Body of pancreas (tissue), 4 donors: Measurements from ENCODE around the gene ZNF624. TPM values are rescaled to one million over a fixed set of nuclear protein-coding genes. Genes with fewer than 3 reads are reported as not detected.
A peak's percentile ranks its signal among the peaks of the same experiment; 100 is the strongest.
"Not testable (repeated sequence)": the region's sequence is repeated elsewhere in the genome, so short reads cannot be mapped to it uniquely, and the experiment has no call there.

Experiments used
- ATAC-seq: fragments of 150-250 bp; one replicate; pipeline ENCODE4 v1.9.1; 2016
- DNase-seq, 4 donors: peaks; one replicate each; pipeline ENCODE4 v3.0.0-alpha.2; 2019
- H3K27ac ChIP-seq, 4 donors: fragments of 200-600 bp; sonication (generic); 1 replicate in 3 of 4; 2 replicates in 1 of 4; pipeline versions ENCODE4 v1.5.1 to v1.6.1; 2016 to 2019; ENCODE audit warnings: mild to moderate bottlenecking in 1 of 4, mixed read lengths in 1 of 4, moderate library complexity in 1 of 4
- H3K27me3 ChIP-seq, 2 donors: fragments of 200-600 bp; sonication (generic); one replicate each; pipeline ENCODE4 v1.6.0; 2016; ENCODE audit warnings: mild to moderate bottlenecking in 1 of 2
- H3K36me3 ChIP-seq, 2 donors: fragments of 200-600 bp; sonication (generic); replicated peaks in 1 of 2; 2 replicates each; pipeline ENCODE4 v1.5.1; 2016; ENCODE audit warnings: low read depth in 2 of 2; ENCODE audit not compliant: insufficient read depth in 1 of 2
- H3K4me1 ChIP-seq: fragments of 200-600 bp; sonication (generic); one replicate; pipeline ENCODE4 v1.6.0; 2016
- H3K4me3 ChIP-seq, 2 donors: fragments of 200-600 bp; sonication (generic); 1 replicate in 1 of 2; 2 replicates in 1 of 2; pipeline ENCODE4 v1.5.1; 2016 to 2019
- H3K9me3 ChIP-seq, 3 donors: fragments of 200-600 bp; sonication (generic); 1 replicate in 2 of 3; 2 replicates in 1 of 3; pipeline ENCODE4 v1.5.1; 2016
- CTCF ChIP-seq, 7 experiments: fragments of 450-650 bp in 4 of 7; fragments of 200-600 bp in 3 of 7; sonication (generic) in 3 of 7; IDR thresholded peaks; one replicate each; pipeline ENCODE4 v1.5.1; 2016 to 2019; ENCODE audit warnings: antibody characterized with exemption in 7 of 7
- POLR2A ChIP-seq, 3 donors: fragments of 450-650 bp; IDR thresholded peaks; one replicate each; pipeline ENCODE4 v1.6.1; 2016; ENCODE audit warnings: antibody characterized with exemption in 3 of 3, mild to moderate bottlenecking in 2 of 3
- WGBS, 2 donors: methylation state at CpG; one replicate each; pipeline ENCODE4 v1.1.5; 2017; 5-methylcytosine and 5-hydroxymethylcytosine counted together
- intact Hi-C: fragments of 100-400 bp; cut with DNase I; formaldehyde crosslinking; loops from one replicate; pipeline ENCODE4 v1.15.1; 2023
- total RNA-seq, 2 donors: library from RNA; depleted of rRNA; stranded (reverse); fragments of >200 nt; gene quantifications; one replicate each; pipeline ENCODE4 v1.1.0, GENCODE V29; 2016

ZNF624 gene
- under 1 TPM in 1 of 2 donors, not detected in 1; 0.52 TPM for total RNA-seq

- WGBS, 2 donors = 0% methylated on average over 18 to 55 of the region's 55 CpGs
- intact Hi-C loops = no loop called here
Measured at GRCh38 chr17:16653367-16654041, at the start of gene ZNF624. TSS of gene ZNF624 (minus strand) at chr17:16653850.

GRCh38 chr17:16697603-16698002 lies 44.0 kb upstream of the ZNF624 start:
- H3K4me1 ChIP-seq, H3K27ac ChIP-seq, H3K36me3 ChIP-seq, H3K27me3 ChIP-seq, ATAC-seq, intact Hi-C loops, H3K4me3 ChIP-seq, H3K9me3 ChIP-seq, DNase-seq: not testable (repeated sequence)
- WGBS, 2 donors = 80 to 84% methylated on average over 5 of the region's 5 CpGs

More at GRCh38 chr17:16653367-16654041, at the start of gene ZNF624:
- Histone ChIP-seq H3K9me3 (no peaks in the 10 kb centered on the region), H3K4me3 (peak within 1 kb of the TSS; percentile 19 to 33), H3K27me3 (no peaks in the 10 kb centered on the region), H3K36me3 (no peaks in the 10 kb centered on the region), H3K4me1 (peaks cover 5% of the 10 kb centered on the region), H3K27ac (peak within 1 kb of the TSS; percentile 91 to 95 (median 94))
- peak; percentile 94 to 96 (median 95) for TF ChIP-seq POLR2A (IDR thresholded peaks at IDR 0.05)
- TF ChIP-seq CTCF (IDR thresholded peaks at IDR 0.05) = peak in 2 of 7 experiments; percentile 30 to 31
- DNase-seq (peak; percentile 98 to 100 (median 99)), ATAC-seq (peak; percentile 96)

- intact Hi-C loops, H3K36me3 ChIP-seq, H3K4me3 ChIP-seq, H3K27ac ChIP-seq, H3K9me3 ChIP-seq, H3K4me1 ChIP-seq, H3K27me3 ChIP-seq, DNase-seq: not testable (repeated sequence)
- 60 to 87% methylated on average over 26 to 30 of the region's 30 CpGs for WGBS, 2 donors
- peak; percentile 6 for ATAC-seq
Measured at GRCh38 chr17:16690447-16690846, 36.8 kb upstream of the ZNF624 start.

GRCh38 chr17:16689731-16690281 lies 36.2 kb upstream of the ZNF624 start, which contains the start of gene CCDC144A:
TSS of gene CCDC144A (plus strand) at chr17:16690241. CDS start at chr17:16690401, 160 bp downstream.
- H3K9me3 ChIP-seq, H3K36me3 ChIP-seq, H3K27ac ChIP-seq, H3K4me3 ChIP-seq, H3K27me3 ChIP-seq, intact Hi-C loops, H3K4me1 ChIP-seq: not testable (repeated sequence)
- TF ChIP-seq CTCF (IDR thresholded peaks at IDR 0.05) (peak; percentile 27 to 97 (median 69)), POLR2A (IDR thresholded peaks at IDR 0.05) (peak in 1 of 3 donors; percentile 42)
- DNase-seq (peak; percentile 14 to 86 (median 50)), ATAC-seq (peak; percentile 42)
- WGBS, 2 donors = 47% methylated on average over 33 of the region's 33 CpGs; no CpG with 5 or more reads in 1 of the 2 donors

- intact Hi-C loops, H3K4me1 ChIP-seq, H3K36me3 ChIP-seq, DNase-seq, ATAC-seq, H3K9me3 ChIP-seq, H3K27me3 ChIP-seq, H3K27ac ChIP-seq, H3K4me3 ChIP-seq: not testable (repeated sequence)
- 42 to 53% methylated on average over 5 of the region's 5 CpGs for WGBS, 2 donors
Measured at GRCh38 chr17:16687151-16687550, 33.5 kb upstream of the ZNF624 start.

GRCh38 chr17:16686019-16686418 lies 32.4 kb upstream of the ZNF624 start:
- H3K4me3 ChIP-seq, H3K4me1 ChIP-seq, H3K27me3 ChIP-seq, intact Hi-C loops, ATAC-seq, DNase-seq, H3K36me3 ChIP-seq, H3K9me3 ChIP-seq, H3K27ac ChIP-seq: not testable (repeated sequence)
- 90 to 92% methylated on average over 4 of the region's 4 CpGs for WGBS, 2 donors

- intact Hi-C loops, H3K4me3 ChIP-seq, H3K27ac ChIP-seq, H3K27me3 ChIP-seq, ATAC-seq, H3K9me3 ChIP-seq, DNase-seq, H3K4me1 ChIP-seq, H3K36me3 ChIP-seq: not testable (repeated sequence)
- 38 to 54% methylated on average over 44 of the region's 44 CpGs for WGBS, 2 donors
Measured at GRCh38 chr17:16683290-16684138, 29.9 kb upstream of the ZNF624 start.
